Natural killer cell (primary cell): ENCODE measurements around the gene PTPRO. TPM values are rescaled to one million over a fixed set of nuclear protein-coding genes. Genes with fewer than 3 reads are reported as not detected.

Source experiments
- ATAC-seq, 3 donors: fragments of 150-1000 bp in 2 of 3; fragments of 200-7000 bp in 1 of 3; cut with Tn5 transposase; 1 replicate in 1 of 3; 2 replicates in 2 of 3; pipeline ENCODE4 v1.10.0; 2021; ENCODE audit warnings: mild to moderate bottlenecking in 2 of 3, moderate library complexity in 2 of 3
- DNase-seq, 2 donors: peaks; one replicate each; pipeline versions ENCODE4 v3.0.0 to v3.0.0-alpha.2; 2013 to 2021; ENCODE audit warnings: mixed read lengths in 1 of 2
- H3K27ac ChIP-seq: one replicate; pipeline ENCODE4 v1.5.1; 2013; ENCODE audit warnings: mild to moderate bottlenecking, low read length
- H3K27me3 ChIP-seq: one replicate; pipeline ENCODE4 v1.6.1; 2013; ENCODE audit warnings: low read length; ENCODE audit not compliant: control insufficient read depth, insufficient read depth
- H3K36me3 ChIP-seq: one replicate; pipeline ENCODE4 v1.6.1; 2013; ENCODE audit warnings: low read length; ENCODE audit not compliant: control insufficient read depth, insufficient read depth
- H3K4me1 ChIP-seq: one replicate; pipeline ENCODE4 v1.6.1; 2013; ENCODE audit warnings: low read length; ENCODE audit not compliant: control insufficient read depth, insufficient read depth
- H3K4me3 ChIP-seq: one replicate; pipeline ENCODE4 v1.5.1; 2013; ENCODE audit warnings: low read length
- H3K9me3 ChIP-seq: one replicate; pipeline ENCODE4 v1.6.1; 2013; ENCODE audit warnings: low read length; ENCODE audit not compliant: control insufficient read depth, insufficient read depth
- H3K27ac Mint-ChIP-seq, 2 donors: one replicate each; pipeline ENCODE4 v1.8.0; 2022; ENCODE audit warnings: mild to moderate bottlenecking in 2 of 2, mixed read lengths in 2 of 2, moderate library complexity in 1 of 2
- H3K27me3 Mint-ChIP-seq, 2 donors: one replicate each; pipeline ENCODE4 v1.8.0; 2022; ENCODE audit warnings: low read depth in 2 of 2, mixed read lengths in 2 of 2
- H3K36me3 Mint-ChIP-seq: one replicate; pipeline ENCODE4 v1.8.0; 2022; ENCODE audit warnings: mixed read lengths
- H3K4me1 Mint-ChIP-seq, 2 donors: one replicate each; pipeline ENCODE4 v1.8.0; 2022; ENCODE audit warnings: mixed read lengths in 2 of 2
- H3K4me3 Mint-ChIP-seq: one replicate; pipeline ENCODE4 v1.8.0; 2022; ENCODE audit warnings: mild to moderate bottlenecking, moderate library complexity, mixed read lengths
- H3K9me3 Mint-ChIP-seq, 2 donors: one replicate each; pipeline ENCODE4 v1.8.0; 2022; ENCODE audit warnings: mixed read lengths in 2 of 2
- WGBS: methylation state at CpG from one replicate; pipeline ENCODE4 v1.1.7; 2013; ENCODE audit warnings: missing lambda C conversion rate; ENCODE audit not compliant: insufficient coverage; 5-methylcytosine and 5-hydroxymethylcytosine counted together
- intact Hi-C: fragments of 100-400 bp; cut with micrococcal nuclease; formaldehyde crosslinking; loops from one replicate; pipeline ENCODE4 v1.14.2; 2022
- total RNA-seq, 4 donors: library from RNA; stranded (reverse); fragments of 120-200 nt in 1 of 4; gene quantifications; one replicate each; pipeline versions ENCODE4 v1.2.3 to v1.2.4, GENCODE V29; 2013 to 2022
- TF ChIP-seq, protein P1 (sequence below): fragments of 200-600 bp; IDR thresholded peaks from one replicate; pipeline ENCODE4 v1.8.0; 2022; ENCODE audit warnings: antibody characterized with exemption

Gene PTPRO
- total RNA-seq: 1 to 10 TPM in 1 of 3 donors, under 1 TPM in 2; 0.29 to 1.2 (median 0.53) TPM
- 16.0 TPM for total RNA-seq (2013)

- H3K27ac ChIP-seq: no peak within 1 kb of the TSS
- Mint-ChIP-seq H3K9me3 (no peaks in the 10 kb centered on the region), H3K4me1 (peaks cover 0 to 5% of the 10 kb centered on the region in 2 donors), H3K27ac (no peak within 1 kb of the TSS), H3K36me3 (no peaks in the 10 kb centered on the region), H3K27me3 (peaks cover 32 to 55% of the 10 kb centered on the region in 2 donors), H3K4me3 (no peak within 1 kb of the TSS)
- no peaks in the 10 kb centered on the region for H3K36me3 ChIP-seq
- TF ChIP-seq, protein P1, sequence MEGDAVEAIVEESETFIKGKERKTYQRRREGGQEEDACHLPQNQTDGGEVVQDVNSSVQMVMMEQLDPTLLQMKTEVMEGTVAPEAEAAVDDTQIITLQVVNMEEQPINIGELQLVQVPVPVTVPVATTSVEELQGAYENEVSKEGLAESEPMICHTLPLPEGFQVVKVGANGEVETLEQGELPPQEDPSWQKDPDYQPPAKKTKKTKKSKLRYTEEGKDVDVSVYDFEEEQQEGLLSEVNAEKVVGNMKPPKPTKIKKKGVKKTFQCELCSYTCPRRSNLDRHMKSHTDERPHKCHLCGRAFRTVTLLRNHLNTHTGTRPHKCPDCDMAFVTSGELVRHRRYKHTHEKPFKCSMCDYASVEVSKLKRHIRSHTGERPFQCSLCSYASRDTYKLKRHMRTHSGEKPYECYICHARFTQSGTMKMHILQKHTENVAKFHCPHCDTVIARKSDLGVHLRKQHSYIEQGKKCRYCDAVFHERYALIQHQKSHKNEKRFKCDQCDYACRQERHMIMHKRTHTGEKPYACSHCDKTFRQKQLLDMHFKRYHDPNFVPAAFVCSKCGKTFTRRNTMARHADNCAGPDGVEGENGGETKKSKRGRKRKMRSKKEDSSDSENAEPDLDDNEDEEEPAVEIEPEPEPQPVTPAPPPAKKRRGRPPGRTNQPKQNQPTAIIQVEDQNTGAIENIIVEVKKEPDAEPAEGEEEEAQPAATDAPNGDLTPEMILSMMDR: no peak
- H3K9me3 ChIP-seq: no peaks in the 10 kb centered on the region
- H3K27me3 ChIP-seq: peaks cover 9% of the 10 kb centered on the region
- 3% methylated on average over 70 of the region's 70 CpGs for WGBS
- H3K4me3 ChIP-seq: no peak within 1 kb of the TSS
- ATAC-seq (no peak), DNase-seq (no peak)
- intact Hi-C loops: no loop called here
- H3K4me1 ChIP-seq: no peaks in the 10 kb centered on the region
Observed at GRCh38 chr12:15322164-15323061, at the start of gene PTPRO. PTPRO (plus strand) TSS chr12:15322508.

DNA sequence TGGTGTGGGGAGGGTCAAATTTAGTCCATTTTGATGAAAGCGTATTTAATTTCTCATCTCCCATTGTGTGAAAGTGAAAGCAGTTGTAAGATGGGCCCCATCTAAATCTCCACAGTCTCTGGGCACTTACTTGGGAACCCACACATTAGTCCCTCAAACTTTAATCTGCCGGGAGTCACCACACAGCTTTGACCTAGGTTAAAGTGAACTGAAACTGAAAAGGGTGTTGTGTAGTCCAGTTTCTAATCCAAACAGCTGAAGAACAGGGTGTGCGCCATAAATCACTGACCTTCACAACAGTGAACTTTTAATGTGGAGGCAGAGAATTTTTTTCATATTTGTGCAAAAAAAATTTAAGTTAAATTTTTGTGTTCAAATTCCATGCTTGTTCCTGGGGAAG lies 48.4 kb upstream of the PTPRO start:
- no peaks in the 10 kb centered on the region for H3K36me3 Mint-ChIP-seq
- peaks cover 1% of the 10 kb centered on the region for H3K4me1 ChIP-seq
- 85% methylated on average over 2 of the region's 3 CpGs for WGBS
- no peaks in the 10 kb centered on the region for H3K36me3 ChIP-seq
- H3K27ac Mint-ChIP-seq: no peak overlapping the region
- intact Hi-C loops: loop anchor here (10.0 kb wide), 1 partner anchor 311 kb away; no protein-coding TSS in a partner anchor
- no peak overlapping the region for H3K4me3 ChIP-seq
- no peaks in the 10 kb centered on the region for H3K27me3 ChIP-seq
- peaks cover 0 to 11% of the 10 kb centered on the region in 2 donors for H3K27me3 Mint-ChIP-seq
- H3K4me1 Mint-ChIP-seq: peaks cover 2 to 3% of the 10 kb centered on the region in 2 donors
- no peak overlapping the region for H3K27ac ChIP-seq
- no peak for ATAC-seq
- TF ChIP-seq, protein P1: no peak
- H3K9me3 Mint-ChIP-seq: no peaks in the 10 kb centered on the region
- no peaks in the 10 kb centered on the region for H3K9me3 ChIP-seq
- no peak overlapping the region for H3K4me3 Mint-ChIP-seq
- DNase-seq: no peak

- H3K4me1 Mint-ChIP-seq: peaks cover 9% of the 10 kb centered on the region in 2 donors
- no peak overlapping the region for H3K4me3 Mint-ChIP-seq
- intact Hi-C loops: loop anchor here (10.0 kb wide), 1 partner anchor 310 kb away; no protein-coding TSS in a partner anchor
- no peaks in the 10 kb centered on the region for H3K9me3 Mint-ChIP-seq
- Histone ChIP-seq H3K27me3 (no peaks in the 10 kb centered on the region), H3K9me3 (no peaks in the 10 kb centered on the region), H3K27ac (no peak overlapping the region), H3K4me3 (no peak overlapping the region), H3K4me1 (peaks cover 8% of the 10 kb centered on the region), H3K36me3 (no peaks in the 10 kb centered on the region)
- H3K27me3 Mint-ChIP-seq: peaks cover 0 to 11% of the 10 kb centered on the region in 2 donors
- 59% methylated on average over 3 of the region's 3 CpGs for WGBS
- no peak for ATAC-seq
- no peak for DNase-seq
- H3K27ac Mint-ChIP-seq: no peak overlapping the region
- TF ChIP-seq, protein P1: no peak
- H3K36me3 Mint-ChIP-seq: no peaks in the 10 kb centered on the region
Observed at GRCh38 chr12:15274561-15274967, 47.7 kb upstream of the PTPRO start.
